MV-4-11 (cell line): ENCODE results near the gene PPP2R2D.

Experiments
- DNase-seq: peaks from one replicate; lab custom pipeline; 2025; lab: John Stamatoyannopoulos, UW

PPP2R2D gene

DNA sequence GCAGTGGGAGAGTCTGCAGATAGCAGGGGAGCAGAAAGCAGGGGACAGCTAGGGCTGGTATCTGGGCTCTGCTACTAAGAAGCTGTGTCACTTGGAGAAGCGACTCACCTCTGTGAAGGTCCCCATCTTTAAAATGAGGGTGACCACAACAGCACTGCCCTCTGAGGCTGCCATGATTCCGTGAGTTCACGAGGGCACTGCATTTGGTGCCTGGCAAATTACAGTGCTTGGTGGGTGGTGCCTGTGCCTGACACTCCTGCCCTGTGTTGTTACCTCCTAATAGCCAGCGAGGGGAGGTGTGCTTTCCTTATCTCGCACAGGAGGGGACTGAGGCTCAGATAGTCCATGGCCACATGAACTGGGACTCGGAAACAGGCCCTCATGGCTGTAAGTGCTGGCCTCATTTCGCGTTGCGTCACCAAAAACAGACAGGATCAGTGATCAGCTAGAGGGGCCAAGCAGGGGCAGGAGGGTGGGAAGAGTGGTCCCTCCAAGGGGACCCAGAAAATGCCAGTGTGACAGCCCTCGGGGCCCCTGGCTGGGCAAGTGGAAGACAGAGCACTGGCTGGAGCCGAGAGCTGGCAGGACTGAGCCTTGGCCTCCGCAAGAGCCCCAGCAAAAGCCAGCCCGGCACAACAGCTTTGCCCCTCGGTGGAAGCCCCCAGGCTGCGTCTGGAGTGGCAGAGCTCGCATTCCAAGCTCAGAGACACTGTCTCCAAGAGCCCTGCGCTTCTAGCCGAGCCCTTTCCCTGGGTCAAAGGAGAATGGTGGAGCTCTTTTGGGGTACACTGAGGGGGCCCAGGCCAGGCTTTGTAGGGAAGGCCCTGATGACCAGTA lies 98.3 kb downstream of the PPP2R2D start:
- DNase-seq, result no peak

DNA sequence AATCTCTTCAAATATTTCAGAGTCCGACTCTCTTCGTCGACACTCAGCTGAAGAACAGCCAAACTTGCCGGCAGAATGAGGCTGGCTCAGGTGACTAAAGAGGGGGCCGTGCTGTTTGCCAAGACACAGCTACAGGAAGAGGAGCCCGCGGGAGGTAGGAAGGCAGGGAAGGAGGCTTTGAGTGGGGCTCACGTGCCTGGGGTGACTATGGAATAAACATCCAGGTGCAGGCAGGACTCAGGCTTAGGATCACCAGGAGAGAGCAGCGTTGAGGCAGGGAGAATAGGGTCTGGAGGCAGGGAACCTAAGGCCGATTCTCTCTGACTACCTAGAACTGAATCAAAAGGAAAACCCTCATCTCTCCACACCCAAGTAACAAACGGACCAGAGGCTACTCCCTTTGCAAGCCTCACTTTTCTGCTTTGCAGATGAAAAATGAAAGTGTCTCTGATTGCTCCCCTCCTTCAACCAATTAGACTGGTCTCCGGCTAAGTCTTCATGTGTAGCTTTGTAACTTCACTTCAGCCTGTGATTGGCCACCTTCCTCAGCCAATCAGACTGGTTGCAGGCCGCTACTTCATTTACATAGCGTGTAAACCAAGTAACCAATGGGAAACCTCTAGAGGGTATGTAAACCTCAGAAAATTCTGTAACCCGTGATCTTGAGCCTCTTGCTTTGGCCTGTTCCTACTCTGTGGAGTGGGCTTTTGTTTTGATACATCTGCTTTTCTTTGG lies 100.6 kb downstream of the PPP2R2D start:
- DNase-seq, result no peak

DNA sequence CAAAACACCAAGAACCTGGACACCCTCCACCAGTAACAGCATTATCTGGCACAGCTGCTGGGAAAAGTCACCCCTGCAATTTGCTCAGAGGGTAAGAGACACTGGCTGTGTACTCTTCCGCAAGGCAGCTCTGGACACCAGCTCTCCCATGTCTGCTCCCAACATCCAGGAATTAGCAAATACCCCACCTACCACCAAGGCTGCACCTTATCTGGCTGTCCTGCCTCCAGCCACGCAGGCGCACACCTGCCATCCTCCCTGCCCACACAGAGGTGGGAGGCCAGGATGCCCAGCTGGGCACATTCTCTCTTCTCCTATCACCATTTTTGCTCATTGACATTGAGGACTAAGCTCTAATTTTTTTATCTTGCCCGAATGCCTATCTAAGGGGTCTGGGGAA lies 101.2 kb downstream of the PPP2R2D start:
- DNase-seq, result no peak

DNA sequence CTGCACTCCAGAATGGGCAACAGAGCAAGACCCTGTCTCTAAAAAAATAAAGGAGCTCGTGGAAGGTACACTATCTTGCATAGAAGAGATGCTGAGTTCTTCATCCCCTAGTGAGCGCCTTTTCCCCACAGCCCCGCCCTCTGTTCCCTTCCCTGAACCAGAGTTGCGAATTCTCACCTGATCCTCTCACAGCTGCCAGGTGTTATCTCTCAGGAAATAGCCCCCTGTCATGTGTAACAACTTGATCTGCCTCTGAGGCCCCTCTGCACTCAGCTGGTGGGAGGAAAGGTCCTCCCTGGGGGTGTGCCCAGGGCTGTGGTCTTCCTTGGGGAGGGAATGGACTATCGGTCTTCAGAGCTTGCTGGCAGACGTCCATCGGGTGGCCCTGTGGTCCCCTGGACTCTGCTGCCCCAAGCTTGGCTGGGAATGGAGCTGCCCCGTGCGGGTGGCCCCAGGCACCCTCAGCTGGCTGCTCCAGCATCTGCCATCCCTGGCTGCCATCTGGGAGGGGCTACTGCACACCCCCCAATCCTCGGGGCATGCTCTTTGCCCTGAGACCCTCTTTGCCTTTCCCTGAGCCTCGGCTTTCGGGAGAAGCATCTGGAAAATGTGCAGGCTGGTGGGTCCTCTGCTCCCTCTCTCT lies 102.6 kb downstream of the PPP2R2D start:
- DNase-seq, result no peak

DNA sequence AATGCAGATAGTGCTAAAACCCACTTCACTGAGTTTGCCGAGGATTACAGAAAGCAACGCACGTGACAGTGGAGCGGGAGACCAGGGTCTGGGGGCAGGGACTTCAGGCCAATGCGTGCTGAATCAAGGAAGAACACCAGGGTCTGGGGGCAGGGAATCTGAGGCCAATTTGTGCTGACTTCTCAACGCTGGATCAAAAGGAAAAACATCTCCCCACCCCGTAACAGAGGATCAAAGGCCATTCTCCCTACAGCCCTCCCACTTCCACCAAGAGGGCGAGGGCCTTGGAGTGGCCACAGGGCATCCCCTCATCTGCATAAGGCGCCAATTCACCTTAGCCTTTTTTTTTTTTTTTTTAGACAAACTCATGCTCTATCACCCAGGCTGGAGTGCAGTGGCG lies 103.2 kb downstream of the PPP2R2D start:
- no peak for DNase-seq

DNA sequence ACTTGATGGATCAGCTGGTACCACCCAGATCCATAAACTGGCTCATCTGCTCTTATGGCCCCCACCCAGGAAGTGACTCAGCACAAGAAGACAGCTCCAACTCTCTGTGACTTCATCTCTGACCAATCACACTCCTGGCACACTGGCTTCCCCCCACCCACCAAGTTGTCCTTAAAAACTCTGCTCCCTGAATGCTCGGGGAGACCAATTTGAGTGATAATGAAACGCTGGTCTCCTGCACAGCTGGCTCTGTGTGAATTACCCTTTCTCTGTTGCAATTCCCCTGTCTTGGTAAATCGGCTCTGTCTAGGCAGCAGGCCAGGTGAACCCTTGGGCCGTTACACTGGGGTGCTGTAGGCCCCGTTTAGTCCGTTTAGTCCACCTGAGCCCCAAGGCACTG lies 104.3 kb downstream of the PPP2R2D start:
- no peak for DNase-seq

DNA sequence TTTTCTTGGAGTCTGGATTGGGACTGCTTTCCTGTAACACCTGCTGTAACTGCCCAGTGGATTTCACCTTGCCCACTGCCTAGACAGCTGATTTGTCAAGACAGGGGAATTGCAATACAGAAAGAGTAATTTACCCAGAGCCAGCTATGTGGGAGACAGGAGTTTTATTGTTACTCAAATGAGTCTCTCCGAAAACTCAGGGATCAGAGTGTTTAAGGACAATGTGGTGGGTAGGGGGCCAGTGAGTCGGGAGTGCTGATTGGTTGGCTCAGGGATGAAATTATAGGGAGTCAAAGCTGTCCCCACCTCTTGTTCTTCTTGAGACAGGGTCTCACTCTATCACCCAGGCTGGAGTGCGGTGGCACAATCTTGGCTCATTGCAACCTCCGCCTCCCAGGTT lies 106.2 kb downstream of the PPP2R2D start:
- DNase-seq, result no peak

DNA sequence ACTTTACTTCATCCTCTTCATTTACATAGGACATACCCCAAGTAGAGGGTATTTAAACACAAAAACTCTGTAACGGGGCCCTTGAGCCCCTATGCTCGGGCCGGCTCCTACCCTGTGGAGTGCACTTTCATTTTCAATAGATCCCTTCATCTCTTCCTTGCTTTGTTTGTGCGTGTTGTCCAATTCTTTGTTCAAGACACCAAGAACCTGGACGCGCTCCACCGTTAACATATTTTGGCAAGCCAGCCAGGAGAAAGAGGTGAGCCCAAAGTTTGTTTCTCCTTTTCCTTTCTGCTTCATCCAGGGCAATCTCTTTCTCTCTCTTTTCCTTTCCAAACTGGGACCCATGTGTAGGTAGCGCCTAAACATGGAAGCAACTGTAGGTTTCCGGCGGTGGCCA lies 106.9 kb downstream of the PPP2R2D start:
- DNase-seq, result no peak
